CD4-positive, CD25-positive, alpha-beta regulatory T cell (primary cell): ENCODE measurements around the gene KRTAP9-4. TPM values are rescaled to one million over a fixed set of nuclear protein-coding genes. Genes with fewer than 3 reads are reported as not detected.
"Not testable (repeated sequence)": the region's sequence is repeated elsewhere in the genome, so short reads cannot be mapped to it uniquely, and the experiment has no call there.

Source experiments
- ATAC-seq, 2 donors: fragments of 150-1000 bp; cut with Tn5 transposase; one replicate each; pipeline ENCODE4 v1.10.0; 2021; ENCODE audit warnings: low read depth in 2 of 2, moderate number of reproducible peaks in 2 of 2, moderate library complexity in 1 of 2
- DNase-seq, 3 donors: peaks; one replicate each; pipeline versions ENCODE4 v3.0.0 to v3.0.0-alpha.2; 2012 to 2022; ENCODE audit warnings: mixed read lengths in 1 of 3
- H3K27ac ChIP-seq: one replicate; pipeline ENCODE4 v1.7.0; 2013; ENCODE audit warnings: mild to moderate bottlenecking, low read length; ENCODE audit not compliant: insufficient read depth, poor library complexity, severe bottlenecking
- H3K27me3 ChIP-seq: one replicate; pipeline ENCODE4 v1.7.0; 2013; ENCODE audit warnings: low read length; ENCODE audit not compliant: control insufficient read depth, insufficient read depth
- H3K36me3 ChIP-seq: one replicate; pipeline ENCODE4 v1.7.0; 2013; ENCODE audit warnings: mild to moderate bottlenecking, low read length, moderate library complexity; ENCODE audit not compliant: control insufficient read depth, insufficient read depth
- H3K4me1 ChIP-seq: 2 replicates; pipeline ENCODE4 v1.7.0; 2013; ENCODE audit warnings: mild to moderate bottlenecking, low read length; ENCODE audit not compliant: insufficient read depth, control insufficient read depth, poor library complexity, severe bottlenecking
- H3K4me3 ChIP-seq: one replicate; pipeline ENCODE4 v1.7.0; 2013; ENCODE audit warnings: low read depth, mild to moderate bottlenecking, low read length, moderate library complexity
- H3K9me3 ChIP-seq, 2 experiments: 1 replicate in 1 of 2; 2 replicates in 1 of 2; pipeline ENCODE4 v1.7.0; 2013; ENCODE audit warnings: low read length in 2 of 2, mild to moderate bottlenecking in 1 of 2, moderate library complexity in 1 of 2; ENCODE audit not compliant: control insufficient read depth in 2 of 2
- H3K27ac Mint-ChIP-seq, 3 donors: one replicate each; pipeline ENCODE4 v1.8.0; 2020 to 2022; ENCODE audit warnings: mild to moderate bottlenecking in 3 of 3, mixed read lengths in 3 of 3, moderate library complexity in 2 of 3
- H3K27me3 Mint-ChIP-seq: one replicate; pipeline ENCODE4 v1.8.0; 2022; ENCODE audit warnings: mild to moderate bottlenecking, mixed read lengths
- H3K36me3 Mint-ChIP-seq: one replicate; pipeline ENCODE4 v1.8.0; 2020; ENCODE audit warnings: mixed read lengths
- H3K4me1 Mint-ChIP-seq, 4 donors: one replicate each; pipeline ENCODE4 v1.8.0; 2020 to 2022; ENCODE audit warnings: mixed read lengths in 4 of 4, mild to moderate bottlenecking in 1 of 4
- H3K4me3 Mint-ChIP-seq, 4 donors: one replicate each; pipeline ENCODE4 v1.8.0; 2020 to 2022; ENCODE audit warnings: mild to moderate bottlenecking in 4 of 4, mixed read lengths in 4 of 4, moderate library complexity in 3 of 4
- H3K9me3 Mint-ChIP-seq, 7 donors: one replicate each; pipeline ENCODE4 v1.8.0; 2020 to 2022; ENCODE audit warnings: mixed read lengths in 7 of 7, mild to moderate bottlenecking in 3 of 7, moderate library complexity in 2 of 7
- polyA plus RNA-seq, 4 donors: library from polyadenylated mRNA; unstranded; fragments of 300-500 nt; fragmentation: Illumina TruSeq; gene quantifications; one replicate each; pipeline ENCODE4 v1.2.3, GENCODE V29; 2021
- total RNA-seq: library from RNA; stranded (reverse); gene quantifications from one replicate; pipeline ENCODE4 v1.2.3, GENCODE V29; 2022

Gene KRTAP9-4
- total and polyA plus RNA-seq, 5 donors from 2014 or later = not detected

DNA sequence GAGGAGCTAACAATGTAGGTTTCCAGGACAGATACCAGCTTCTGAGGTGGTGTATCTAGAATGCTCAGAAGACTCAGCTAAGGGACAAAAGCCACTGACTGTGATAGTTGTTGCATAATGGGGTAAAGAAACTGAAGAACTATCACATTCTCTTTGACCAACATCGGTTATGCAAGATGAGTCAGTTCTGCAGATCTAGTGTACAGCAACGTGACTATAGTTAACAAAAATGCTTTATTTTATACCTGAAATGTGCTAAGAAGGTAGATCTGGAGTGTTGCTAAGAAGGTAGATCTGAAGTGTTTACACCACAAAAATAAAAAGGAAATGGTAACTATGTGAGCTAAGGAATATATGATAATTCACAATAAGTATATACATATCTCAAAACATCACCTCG lies 18.2 kb downstream of the KRTAP9-4 start:
- Mint-ChIP-seq H3K27me3 (peaks cover 21% of the 10 kb centered on the region), H3K27ac (no peak overlapping the region), H3K9me3 (no peaks in the 10 kb centered on the region), H3K4me3 (no peak overlapping the region), H3K36me3 (no peaks in the 10 kb centered on the region), H3K4me1 (peaks cover 0 to 17% (median 7%) of the 10 kb centered on the region in 4 donors)
- Histone ChIP-seq H3K36me3 (no peaks in the 10 kb centered on the region), H3K27ac (no peak overlapping the region), H3K4me1 (no peaks in the 10 kb centered on the region), H3K4me3 (no peak overlapping the region), H3K27me3 (peaks cover 11% of the 10 kb centered on the region), H3K9me3 (no peaks in the 10 kb centered on the region)
- DNase-seq (no peak), ATAC-seq (no peak)

DNA sequence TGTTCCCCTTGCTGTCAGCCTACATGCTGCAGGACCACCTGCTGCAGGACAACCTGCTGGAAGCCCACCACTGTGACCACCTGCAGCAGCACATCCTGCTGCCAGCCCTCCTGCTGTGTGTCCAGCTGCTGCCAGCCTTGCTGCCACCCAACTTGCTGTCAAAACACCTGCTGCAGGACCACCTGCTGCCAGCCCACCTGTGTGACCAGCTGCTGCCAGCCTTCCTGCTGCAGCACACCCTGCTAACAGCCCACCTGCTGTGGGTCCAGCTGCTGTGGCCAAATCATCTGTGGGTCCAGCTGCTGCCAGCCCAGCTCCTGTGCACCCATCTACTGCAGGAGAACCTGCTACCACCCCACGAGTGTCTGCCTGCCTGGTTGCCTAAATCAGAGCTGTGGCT lies 21.8 kb downstream of the KRTAP9-4 start:
- H3K27ac Mint-ChIP-seq, H3K4me1 ChIP-seq, H3K27ac ChIP-seq, H3K36me3 Mint-ChIP-seq, H3K36me3 ChIP-seq, DNase-seq, H3K27me3 ChIP-seq, ATAC-seq, H3K9me3 Mint-ChIP-seq, H3K9me3 ChIP-seq, H3K4me3 ChIP-seq, H3K4me1 Mint-ChIP-seq, H3K4me3 Mint-ChIP-seq: not testable (repeated sequence)
- peaks cover 13% of the 10 kb centered on the region for H3K27me3 Mint-ChIP-seq

DNA sequence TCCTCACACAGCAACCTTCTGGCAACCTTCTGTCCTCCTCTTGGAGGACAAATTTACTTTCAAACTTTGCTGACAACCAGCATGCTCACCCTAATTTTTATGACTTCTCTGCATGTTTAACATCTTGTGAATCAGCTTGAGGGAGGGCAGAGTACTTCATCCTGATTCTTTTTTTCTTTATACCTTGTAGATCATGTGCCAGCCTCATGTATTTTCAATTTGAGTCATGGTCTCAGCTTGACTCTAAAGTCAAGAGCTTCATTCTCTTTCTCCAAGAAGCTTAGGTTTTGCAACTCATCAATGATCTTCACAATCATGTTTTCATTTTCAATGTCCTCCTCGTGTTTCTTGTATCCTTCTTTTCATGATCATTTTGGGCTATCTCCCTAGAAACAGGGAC lies 22.4 kb downstream of the KRTAP9-4 start:
- no peak overlapping the region for H3K4me3 Mint-ChIP-seq
- Histone ChIP-seq H3K4me1 (no peaks in the 10 kb centered on the region), H3K27ac (no peak overlapping the region), H3K36me3 (no peaks in the 10 kb centered on the region), H3K27me3 (peaks cover 6% of the 10 kb centered on the region), H3K9me3 (no peaks in the 10 kb centered on the region), H3K4me3 (no peak overlapping the region)
- H3K36me3 Mint-ChIP-seq = no peaks in the 10 kb centered on the region
- DNase-seq (no peak), ATAC-seq (no peak)
- no peaks in the 10 kb centered on the region for H3K9me3 Mint-ChIP-seq
- H3K27me3 Mint-ChIP-seq = peaks cover 16% of the 10 kb centered on the region
- peaks cover 0 to 10% (median 5%) of the 10 kb centered on the region in 4 donors for H3K4me1 Mint-ChIP-seq
- no peak overlapping the region for H3K27ac Mint-ChIP-seq

DNA sequence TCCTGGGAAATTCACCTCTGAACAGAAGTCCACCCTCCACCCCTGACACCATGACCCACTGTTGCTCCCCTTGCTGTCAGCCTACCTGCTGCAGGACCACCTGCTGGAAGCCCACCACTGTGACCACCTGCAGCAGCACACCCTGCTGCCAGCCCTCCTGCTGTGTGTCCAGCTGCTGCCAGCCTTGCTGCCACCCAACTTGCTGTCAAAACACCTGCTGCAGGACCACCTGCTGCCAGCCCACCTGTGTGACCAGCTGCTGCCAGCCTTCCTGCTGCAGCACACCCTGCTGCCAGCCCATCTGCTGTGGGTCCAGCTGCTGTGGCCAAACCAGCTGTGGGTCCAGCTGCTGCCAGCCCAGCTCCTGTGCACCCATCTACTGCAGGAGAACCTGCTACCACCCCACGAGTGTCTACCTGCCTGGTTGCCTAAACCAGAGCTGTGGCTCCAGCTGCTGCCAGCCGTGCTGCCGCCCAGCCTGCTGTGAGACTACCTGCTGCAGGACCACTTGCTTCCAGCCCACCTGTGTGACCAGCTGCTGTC lies 26.2 kb downstream of the KRTAP9-4 start, which contains the start of gene KRTAP9-7:
TSS of gene KRTAP9-7 (plus strand) at position 51 of the 543 bp plus-strand sequence. CDS start at position 51, 0 bp downstream.
- Mint-ChIP-seq H3K4me1 (peaks cover 0 to 12% (median 3%) of the 10 kb centered on the region in 4 donors), H3K27me3 (peaks cover 38% of the 10 kb centered on the region)

DNA sequence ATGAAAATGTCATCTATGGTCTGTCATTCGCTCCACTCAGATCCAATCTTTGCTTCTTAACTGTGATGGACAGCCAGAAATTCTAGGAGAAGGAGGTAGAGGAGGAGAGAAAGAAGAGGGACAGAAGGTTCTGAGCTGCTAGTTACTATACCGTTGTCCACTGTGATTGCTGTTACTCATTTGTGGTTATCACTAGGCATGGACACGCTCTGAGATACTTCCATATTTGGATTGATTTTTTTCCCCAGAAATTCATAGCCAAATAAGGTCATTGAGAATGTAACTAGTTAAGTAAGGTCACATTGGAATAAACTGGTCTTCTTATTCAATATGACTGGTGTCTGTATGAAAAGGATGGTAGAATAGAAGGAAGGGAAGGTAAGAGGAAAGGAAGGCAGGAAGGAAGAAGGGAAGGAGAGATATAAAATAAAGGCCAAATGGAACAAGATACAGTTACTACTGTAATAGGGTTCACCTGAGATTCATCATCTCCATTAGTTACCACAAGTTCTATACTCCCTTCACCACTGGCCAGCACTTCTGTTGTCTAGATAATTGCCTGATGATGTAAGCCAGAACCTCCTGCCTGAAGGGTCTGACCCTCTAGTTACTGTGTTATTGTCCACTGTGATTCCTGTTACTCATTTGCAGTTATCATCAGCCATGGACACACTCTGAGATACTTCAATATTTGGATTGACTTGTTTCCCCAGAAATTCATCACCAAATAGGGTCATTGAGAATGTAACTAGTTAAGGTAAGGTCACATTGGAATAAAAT lies 28.9 kb downstream of the KRTAP9-4 start:
- ATAC-seq (no peak), DNase-seq (no peak)
- Mint-ChIP-seq H3K4me1 (peaks cover 0 to 9% (median 0%) of the 10 kb centered on the region in 4 donors), H3K36me3 (no peaks in the 10 kb centered on the region), H3K9me3 (peaks cover 0 to 6% (median 0%) of the 10 kb centered on the region in 7 donors), H3K27ac (no peak overlapping the region), H3K27me3 (peaks cover 38% of the 10 kb centered on the region), H3K4me3 (no peak overlapping the region)
- no peaks in the 10 kb centered on the region for H3K36me3 ChIP-seq
- H3K9me3 ChIP-seq = no peaks in the 10 kb centered on the region
- H3K27me3 ChIP-seq = peaks cover 15% of the 10 kb centered on the region
- H3K4me1 ChIP-seq = no peaks in the 10 kb centered on the region
- no peak overlapping the region for H3K27ac ChIP-seq
- H3K4me3 ChIP-seq = no peak overlapping the region

More for the DNA sequence above, 26.2 kb downstream of the KRTAP9-4 start, which contains the start of gene KRTAP9-7:
- H3K4me3 ChIP-seq, H3K9me3 ChIP-seq, H3K9me3 Mint-ChIP-seq, H3K36me3 Mint-ChIP-seq, ATAC-seq, DNase-seq, H3K4me3 Mint-ChIP-seq, H3K27ac ChIP-seq, H3K27ac Mint-ChIP-seq, H3K36me3 ChIP-seq, H3K4me1 ChIP-seq: not testable (repeated sequence)
- peaks cover 15% of the 10 kb centered on the region for H3K27me3 ChIP-seq

DNA sequence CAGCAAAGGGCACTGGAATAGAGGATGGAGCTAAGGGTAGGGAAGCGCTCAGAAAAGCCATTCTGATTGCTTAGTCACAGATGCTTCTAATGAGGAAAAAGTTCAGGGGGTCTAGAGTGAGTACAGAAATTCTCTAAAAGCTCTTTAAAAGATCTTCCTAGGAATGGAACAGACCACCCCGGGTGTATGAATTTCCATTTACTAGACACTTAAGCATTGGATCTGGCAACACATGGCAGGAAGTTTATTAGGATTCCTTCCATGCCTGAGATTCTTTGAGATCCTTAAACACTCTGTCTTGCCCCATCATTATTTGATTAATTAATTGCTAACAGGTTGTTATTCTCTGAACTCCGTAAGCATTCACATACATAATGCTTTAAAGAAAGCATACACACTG lies 34.6 kb downstream of the KRTAP9-4 start:
- H3K27ac Mint-ChIP-seq = no peak overlapping the region
- Histone ChIP-seq H3K36me3 (no peaks in the 10 kb centered on the region), H3K27ac (no peak overlapping the region), H3K27me3 (peaks cover 5% of the 10 kb centered on the region), H3K4me3 (no peak overlapping the region), H3K4me1 (no peaks in the 10 kb centered on the region), H3K9me3 (no peaks in the 10 kb centered on the region)
- H3K4me1 Mint-ChIP-seq = peaks cover 0 to 15% (median 4%) of the 10 kb centered on the region in 4 donors
- ATAC-seq = no peak
- H3K36me3 Mint-ChIP-seq = no peaks in the 10 kb centered on the region
- no peak overlapping the region for H3K4me3 Mint-ChIP-seq
- H3K9me3 Mint-ChIP-seq = peaks cover 0 to 2% (median 0%) of the 10 kb centered on the region in 7 donors
- DNase-seq = no peak
- peaks cover 11% of the 10 kb centered on the region for H3K27me3 Mint-ChIP-seq

DNA sequence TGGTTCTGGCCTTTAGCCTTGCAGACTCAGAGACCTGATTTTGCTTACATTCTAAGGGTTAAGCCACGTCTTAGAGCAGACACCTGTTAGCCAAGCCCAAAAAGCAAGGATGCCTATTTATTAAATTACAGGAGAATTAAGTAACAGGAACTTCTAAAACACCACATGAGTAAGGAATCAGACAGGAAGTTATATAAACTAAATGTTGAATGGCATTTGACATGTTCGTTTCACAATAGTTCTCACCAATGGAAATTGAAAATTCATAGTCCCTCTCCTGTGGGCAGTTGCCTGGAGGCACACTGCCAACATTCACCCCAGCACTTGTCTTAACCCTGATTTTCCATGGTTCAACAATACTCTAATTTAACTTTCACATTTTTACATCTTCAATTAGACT lies 35.1 kb downstream of the KRTAP9-4 start:
- H3K27ac Mint-ChIP-seq = no peak overlapping the region

More for the DNA sequence above, 35.1 kb downstream of the KRTAP9-4 start:
- Histone ChIP-seq H3K27ac (no peak overlapping the region), H3K36me3 (no peaks in the 10 kb centered on the region), H3K9me3 (no peaks in the 10 kb centered on the region), H3K4me1 (no peaks in the 10 kb centered on the region), H3K27me3 (peaks cover 3% of the 10 kb centered on the region), H3K4me3 (no peak overlapping the region)
- Mint-ChIP-seq H3K27me3 (peaks cover 11% of the 10 kb centered on the region), H3K9me3 (no peaks in the 10 kb centered on the region), H3K4me3 (no peak overlapping the region), H3K36me3 (no peaks in the 10 kb centered on the region), H3K4me1 (peaks cover 0 to 15% (median 4%) of the 10 kb centered on the region in 4 donors)
- DNase-seq = no peak
- no peak for ATAC-seq
